Stomach (tissue), 9 donors: ENCODE results near the gene PCDH9. TPM values are rescaled to one million over a fixed set of nuclear protein-coding genes. Genes with fewer than 3 reads are reported as not detected.

Experiments used
- DNase-seq, 2 donors: peaks; one replicate each; pipeline versions ENCODE4 v3.0.0 to v3.0.0-alpha.2; 2013 to 2019
- H3K27ac ChIP-seq, 5 donors: fragments of 200-600 bp in 4 of 5; sonication (generic) in 4 of 5; one replicate each; pipeline ENCODE4 v1.5.1; 2013 to 2019; ENCODE audit warnings: mild to moderate bottlenecking in 1 of 5, moderate library complexity in 1 of 5
- H3K27me3 ChIP-seq, 3 donors: fragments of 200-600 bp; sonication (generic); one replicate each; pipeline ENCODE4 v1.5.1; 2017 to 2019; ENCODE audit warnings: mixed run types in 1 of 3
- H3K36me3 ChIP-seq, 4 donors: fragments of 200-600 bp; sonication (generic); 1 replicate in 3 of 4; 2 replicates in 1 of 4; pipeline ENCODE4 v1.5.1; 2016 to 2019
- H3K4me1 ChIP-seq, 4 donors: fragments of 200-600 bp; sonication (generic); one replicate each; pipeline ENCODE4 v1.5.1; 2016 to 2019
- H3K4me3 ChIP-seq, 4 donors: fragments of 200-600 bp; sonication (generic) in 3 of 4; one replicate each; pipeline ENCODE4 v1.5.1; 2016 to 2019; ENCODE audit warnings: mild to moderate bottlenecking in 1 of 4
- H3K9me3 ChIP-seq, 4 donors: fragments of 200-600 bp; sonication (generic); one replicate each; pipeline ENCODE4 v1.5.1; 2016 to 2019
- CTCF ChIP-seq, 7 experiments: fragments of 450-650 bp in 4 of 7; fragments of 200-600 bp in 3 of 7; sonication (generic) in 3 of 7; IDR thresholded peaks; one replicate each; pipeline ENCODE4 v1.5.1; 2016 to 2019; ENCODE audit warnings: antibody characterized with exemption in 7 of 7, control low read depth in 2 of 7, mild to moderate bottlenecking in 1 of 7
- EP300 ChIP-seq: sonication (generic); formaldehyde crosslinking; IDR thresholded peaks from one replicate; pipeline ENCODE4 v1.6.1; 2017; ENCODE audit warnings: antibody characterized with exemption
- POLR2A ChIP-seq, 4 donors: fragments of 450-650 bp; IDR thresholded peaks; one replicate each; pipeline ENCODE4 v1.6.1; 2016; ENCODE audit warnings: antibody characterized with exemption in 4 of 4, control low read depth in 2 of 4, mild to moderate bottlenecking in 1 of 4, moderate library complexity in 1 of 4
- POLR2AphosphoS5 ChIP-seq, 3 donors: sonication (generic); formaldehyde crosslinking; IDR thresholded peaks; one replicate each; pipeline ENCODE4 v1.6.1; 2016; ENCODE audit warnings: antibody characterized with exemption in 3 of 3
- WGBS, 5 donors: extraction: QIAGEN DNeasy Blood & Tissue Kit in 3 of 5; methylation state at CpG; one replicate each; pipeline versions ENCODE4 v1.1.5 to v1.1.7; 2013 to 2018; 5-methylcytosine and 5-hydroxymethylcytosine counted together
- intact Hi-C: fragments of 100-400 bp; cut with DNase I; formaldehyde crosslinking; loops from one replicate; pipeline ENCODE4 v1.15.1; 2023; ENCODE audit warnings: low total_unique reads
- polyA plus RNA-seq, 3 donors: library from polyadenylated mRNA; stranded (reverse); fragments of 200-250 nt; gene quantifications; one replicate each; pipeline ENCODE4 v1.2.3, GENCODE V29; 2013
- total RNA-seq, 5 donors: library from RNA; depleted of rRNA; stranded (reverse); fragments of >200 nt; gene quantifications; one replicate each; pipeline versions ENCODE4 v1.1.0 to v1.2.3, GENCODE V29; 2014 to 2016
- donor health status: healthy with polysubstance abuse.
- donor health status: Bipolar disorder and iron deficiency.
- donor health status: healthy.

Gene PCDH9
- total and polyA plus RNA-seq, 8 donors = 0.40 to 36.2 (median 3.7) TPM

DNA sequence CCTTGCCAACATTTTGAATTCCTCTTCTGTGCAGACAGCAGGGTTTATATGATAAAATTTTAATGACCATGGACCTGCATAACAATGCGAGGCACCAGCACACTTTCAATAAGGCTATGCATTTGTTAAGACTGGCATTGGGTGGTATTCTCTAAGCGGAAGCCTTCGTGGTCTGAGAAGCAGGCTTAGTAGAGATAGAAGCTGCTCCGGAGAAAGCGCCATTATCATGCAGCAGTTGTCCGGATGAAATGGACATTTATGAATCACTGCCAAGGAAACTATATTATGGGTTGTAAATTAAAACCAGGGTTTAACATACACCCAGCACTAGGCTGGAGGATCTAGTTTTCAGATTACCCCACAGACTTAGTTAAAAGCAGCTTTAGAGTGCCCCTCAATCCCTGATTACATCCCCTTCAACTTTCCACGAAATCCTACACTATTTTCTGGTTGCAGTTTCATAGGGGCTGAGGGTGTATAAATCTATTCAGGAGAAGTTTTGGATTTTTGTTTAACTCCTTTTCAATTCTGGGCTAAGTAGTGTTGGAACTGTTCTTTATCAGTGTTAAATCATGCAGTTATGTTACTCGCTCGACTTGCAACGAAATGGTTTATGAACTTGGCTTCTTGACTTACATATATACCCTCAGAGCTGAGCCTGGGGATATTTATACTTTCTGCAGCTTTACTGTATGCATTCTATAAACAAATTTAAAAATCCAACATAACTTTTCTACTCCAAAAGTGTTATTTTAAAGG, 193.3 kb downstream of the PCDH9 start:
- H3K27ac ChIP-seq = no peak overlapping the region
- H3K4me3 ChIP-seq = no peak overlapping the region
- no peaks in the 10 kb centered on the region for H3K27me3 ChIP-seq
- H3K4me1 ChIP-seq = no peaks in the 10 kb centered on the region
- H3K36me3 ChIP-seq = no peaks in the 10 kb centered on the region
- peak in 1 of 2 donors; percentile 6 for DNase-seq
- no peaks in the 10 kb centered on the region for H3K9me3 ChIP-seq
- intact Hi-C loops = no loop called here
- 79 to 86% (median 84%) methylated on average over 10 of the region's 10 CpGs for WGBS, 5 donors
- TF ChIP-seq CTCF (IDR thresholded peaks at IDR 0.05) (no peak), POLR2AphosphoS5 (IDR thresholded peaks at IDR 0.05) (no peak), EP300 (no peak), POLR2A (IDR thresholded peaks at IDR 0.05) (no peak)

DNA sequence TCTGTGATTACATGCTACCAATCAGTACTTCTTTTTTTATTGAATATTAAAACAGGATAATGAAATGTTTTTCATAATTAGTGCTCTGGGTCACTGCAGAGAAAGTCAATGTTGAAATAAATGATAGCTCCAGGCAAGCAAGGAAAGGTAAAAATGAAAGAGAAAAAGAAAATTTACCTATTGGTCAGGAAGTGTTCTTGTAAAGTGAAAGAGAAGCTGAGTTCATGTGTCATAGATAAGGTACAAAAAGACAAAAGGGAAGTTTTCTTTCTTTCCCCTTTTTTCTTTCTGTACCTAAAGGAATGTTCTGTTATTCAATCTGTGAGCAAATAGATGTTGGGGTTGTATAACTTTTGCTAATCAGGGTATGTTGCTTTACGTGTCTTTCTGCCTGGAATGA, 197.0 kb downstream of the PCDH9 start:
- no peaks in the 10 kb centered on the region for H3K27me3 ChIP-seq
- 42 to 70% (median 50%) methylated on average over 1 of the region's 1 CpG for WGBS, 5 donors
- no peaks in the 10 kb centered on the region for H3K9me3 ChIP-seq
- no peaks in the 10 kb centered on the region for H3K36me3 ChIP-seq
- H3K4me3 ChIP-seq = no peak overlapping the region
- H3K27ac ChIP-seq = no peak overlapping the region
- H3K4me1 ChIP-seq = no peaks in the 10 kb centered on the region
- DNase-seq = no peak
- intact Hi-C loops = no loop called here
- TF ChIP-seq CTCF (IDR thresholded peaks at IDR 0.05) = no peak
- TF ChIP-seq EP300 = no peak
- no peak for TF ChIP-seq POLR2A (IDR thresholded peaks at IDR 0.05)
- TF ChIP-seq POLR2AphosphoS5 (IDR thresholded peaks at IDR 0.05) = no peak

GRCh38 chr13:67023130-67023876, 206.8 kb downstream of the PCDH9 start:
- no peaks in the 10 kb centered on the region for H3K9me3 ChIP-seq
- TF ChIP-seq POLR2A (IDR thresholded peaks at IDR 0.05) (no peak), CTCF (IDR thresholded peaks at IDR 0.05) (no peak), EP300 (no peak), POLR2AphosphoS5 (IDR thresholded peaks at IDR 0.05) (no peak)
- peak in 1 of 2 donors; percentile 27 for DNase-seq
- no peaks in the 10 kb centered on the region for H3K4me1 ChIP-seq
- no peak overlapping the region for H3K27ac ChIP-seq
- intact Hi-C loops = no loop called here
- no peaks in the 10 kb centered on the region for H3K27me3 ChIP-seq
- no peaks in the 10 kb centered on the region for H3K36me3 ChIP-seq
- H3K4me3 ChIP-seq = no peak overlapping the region
- WGBS, 5 donors = 33 to 41% (median 37%) methylated on average over 4 of the region's 4 CpGs

DNA sequence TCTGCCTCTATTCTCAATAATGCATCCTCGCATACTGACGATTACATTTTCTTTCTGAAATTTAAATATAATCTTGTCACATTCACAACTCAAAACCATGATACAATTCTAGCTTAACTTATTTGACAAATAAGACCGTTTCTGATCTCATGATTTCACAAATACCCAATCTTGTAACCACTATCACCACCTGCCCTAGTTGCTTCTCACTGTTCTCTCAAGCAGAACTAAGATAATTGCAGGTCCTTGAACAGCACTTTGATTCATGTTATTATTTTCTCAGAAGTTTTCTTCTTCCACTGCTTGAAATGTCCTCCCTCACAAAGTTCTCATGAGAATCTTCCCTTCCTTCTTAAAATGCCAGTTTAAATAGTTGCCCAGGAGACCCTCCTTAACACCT, 211.4 kb downstream of the PCDH9 start:
- WGBS, 5 donors = 89 to 92% (median 90%) methylated on average over 3 of the region's 3 CpGs
- intact Hi-C loops = no loop called here
- H3K36me3 ChIP-seq = no peaks in the 10 kb centered on the region
- no peaks in the 10 kb centered on the region for H3K9me3 ChIP-seq
- H3K4me1 ChIP-seq = no peaks in the 10 kb centered on the region
- no peak overlapping the region for H3K27ac ChIP-seq
- DNase-seq = no peak
- H3K27me3 ChIP-seq = no peaks in the 10 kb centered on the region
- no peak overlapping the region for H3K4me3 ChIP-seq
- TF ChIP-seq CTCF (IDR thresholded peaks at IDR 0.05) (no peak), POLR2AphosphoS5 (IDR thresholded peaks at IDR 0.05) (no peak), EP300 (no peak), POLR2A (IDR thresholded peaks at IDR 0.05) (no peak)
